ENCODE measurements around the gene PTN. TPM values are rescaled to one million over a fixed set of nuclear protein-coding genes. Genes with fewer than 3 reads are reported as not detected.

PTN gene
- polyA plus RNA-seq, 3 donors: not detected

- Histone ChIP-seq H3K79me2 (ENCODE audit: insufficient read depth, low read length) (no peaks in the 10 kb centered on the region), H2AFZ (ENCODE audit: insufficient read depth, low read depth, low read length, poor library complexity, severe bottlenecking) (no peak overlapping the region), H3K4me3 (replicated peaks in 1 of 3; ENCODE audit: low read depth in 2 of 3, low read length in 3 of 3) (no peak overlapping the region), H4K20me1 (ENCODE audit: insufficient read depth, low read length) (no peaks in the 10 kb centered on the region), H3K27me3 (ENCODE audit: control insufficient read depth in 2 of 2, insufficient read depth in 2 of 2, low read length in 2 of 2) (no peaks in the 10 kb centered on the region), H3K27ac (ENCODE audit: low read depth in 1 of 2, low read length in 2 of 2) (no peak overlapping the region), H3K9me3 (replicated peaks in 1 of 2; ENCODE audit: control insufficient read depth in 1 of 2, insufficient read depth in 1 of 2, low read length in 2 of 2) (no peaks in the 10 kb centered on the region), H3K4me2 (replicated peaks; ENCODE audit: extremely low read depth, low read length, poor library complexity, severe bottlenecking) (no peak overlapping the region), H3K36me3 (replicated peaks in 1 of 2; ENCODE audit: control insufficient read depth in 1 of 2, insufficient read depth in 2 of 2, low read length in 2 of 2) (no peaks in the 10 kb centered on the region), H3K9ac (ENCODE audit: insufficient read depth, low read length, poor library complexity, severe bottlenecking) (no peak overlapping the region), H3K4me1 (ENCODE audit: control insufficient read depth in 1 of 2, insufficient read depth in 2 of 2, low read length in 2 of 2) (no peaks in the 10 kb centered on the region)
- no peaks in the 10 kb centered on the region for H3K27me3 Mint-ChIP-seq (ENCODE audit: low read depth in 3 of 3)
- no peaks in the 10 kb centered on the region for H3K36me3 Mint-ChIP-seq
- H3K27ac Mint-ChIP-seq: no peak overlapping the region
- no CpG with 5 or more reads among the region's 1 CpG for WGBS (ENCODE audit: insufficient coverage)
- DNase-seq: no peak
- no peak for TF ChIP-seq CTCF (IDR thresholded peaks at IDR 0.05)
- H3K4me3 Mint-ChIP-seq: no peak overlapping the region
- intact Hi-C loops (cut with micrococcal nuclease): no loop called here
- peaks cover 0 to 4% (median 2%) of the 10 kb centered on the region in 7 donors for H3K9me3 Mint-ChIP-seq
- no peaks in the 10 kb centered on the region for H3K4me1 Mint-ChIP-seq
These were observed 45.4 kb upstream of the PTN start for GRCh38 chr7:137388916-137389315.

GRCh38 chr7:137386966-137387365 lies 43.4 kb upstream of the PTN start:
- no peak for TF ChIP-seq CTCF (IDR thresholded peaks at IDR 0.05)
- Histone ChIP-seq H4K20me1 (ENCODE audit: insufficient read depth, low read length) (no peaks in the 10 kb centered on the region), H3K36me3 (replicated peaks in 1 of 2; ENCODE audit: control insufficient read depth in 1 of 2, insufficient read depth in 2 of 2, low read length in 2 of 2) (no peaks in the 10 kb centered on the region), H3K9ac (ENCODE audit: insufficient read depth, low read length, poor library complexity, severe bottlenecking) (no peak overlapping the region), H3K27ac (ENCODE audit: low read depth in 1 of 2, low read length in 2 of 2) (no peak overlapping the region), H3K4me1 (ENCODE audit: control insufficient read depth in 1 of 2, insufficient read depth in 2 of 2, low read length in 2 of 2) (no peaks in the 10 kb centered on the region), H3K9me3 (replicated peaks in 1 of 2; ENCODE audit: control insufficient read depth in 1 of 2, insufficient read depth in 1 of 2, low read length in 2 of 2) (no peaks in the 10 kb centered on the region), H3K27me3 (ENCODE audit: control insufficient read depth in 2 of 2, insufficient read depth in 2 of 2, low read length in 2 of 2) (no peaks in the 10 kb centered on the region), H2AFZ (ENCODE audit: insufficient read depth, low read depth, low read length, poor library complexity, severe bottlenecking) (no peak overlapping the region), H3K4me3 (replicated peaks in 1 of 3; ENCODE audit: low read depth in 2 of 3, low read length in 3 of 3) (no peak overlapping the region), H3K79me2 (ENCODE audit: insufficient read depth, low read length) (no peaks in the 10 kb centered on the region), H3K4me2 (replicated peaks; ENCODE audit: extremely low read depth, low read length, poor library complexity, severe bottlenecking) (no peak overlapping the region)
- Mint-ChIP-seq H3K27me3 (ENCODE audit: low read depth in 3 of 3) (no peaks in the 10 kb centered on the region), H3K4me3 (no peak overlapping the region), H3K9me3 (peaks cover 0 to 5% (median 2%) of the 10 kb centered on the region in 7 donors), H3K27ac (no peak overlapping the region), H3K36me3 (no peaks in the 10 kb centered on the region), H3K4me1 (no peaks in the 10 kb centered on the region)
- WGBS (ENCODE audit: insufficient coverage): no CpG with 5 or more reads among the region's 1 CpG
- DNase-seq: no peak
- intact Hi-C loops (cut with micrococcal nuclease): no loop called here

Data from CD14-positive monocyte (primary cell).